GM19099 (cell line): ENCODE measurements around the gene ZNF493.
A peak's percentile ranks its signal among the peaks of the same experiment; 100 is the strongest.

ENCODE experiments used
- POLR2A ChIP-seq: IDR thresholded peaks from 3 replicates; pipeline ENCODE4 v1.6.1; 2011; ENCODE audit warnings: low read depth; ENCODE audit not compliant: insufficient read length; ENCODE audit errors: extremely low read depth

Gene ZNF493

GRCh38 chr19:21396893-21397572 is at the start of gene ZNF493:
TSS of gene ZNF493 (plus strand) at chr19:21397133. CDS start at chr19:21397238, 105 bp downstream.
- peak; percentile 78 for TF ChIP-seq POLR2A

GRCh38 chr19:21352830-21353229 is 44.1 kb upstream of the ZNF493 start:
- TF ChIP-seq POLR2A, result no peak

- peak; percentile 80 for TF ChIP-seq POLR2A
Measured at GRCh38 chr19:21358768-21359451, 38.0 kb upstream of the ZNF493 start, which contains the start of gene ZNF738. TSS of gene ZNF738 (plus strand) at chr19:21359000. CDS start at chr19:21359141, 141 bp downstream.

GRCh38 chr19:21362291-21362690 is 34.6 kb upstream of the ZNF493 start:
- no peak for TF ChIP-seq POLR2A

GRCh38 chr19:21383980-21384582 is 12.9 kb upstream of the ZNF493 start:
- no peak for TF ChIP-seq POLR2A

GRCh38 chr19:21396121-21396520 is 812 bp upstream of the ZNF493 start:
- no peak for TF ChIP-seq POLR2A

GRCh38 chr19:21398851-21399250 is 1.9 kb downstream of the ZNF493 start:
- TF ChIP-seq POLR2A, result no peak

- TF ChIP-seq POLR2A, result no peak
Measured at GRCh38 chr19:21402303-21402985, 5.5 kb downstream of the ZNF493 start.

GRCh38 chr19:21410166-21410565 is 13.2 kb downstream of the ZNF493 start:
- TF ChIP-seq POLR2A, result no peak

- TF ChIP-seq POLR2A, result no peak
Measured at GRCh38 chr19:21422244-21422643, 25.3 kb downstream of the ZNF493 start.

GRCh38 chr19:21423057-21424041 is 26.4 kb downstream of the ZNF493 start:
- no peak for TF ChIP-seq POLR2A

GRCh38 chr19:21430675-21431074 is 33.7 kb downstream of the ZNF493 start:
- TF ChIP-seq POLR2A, result no peak

- no peak for TF ChIP-seq POLR2A
Measured at GRCh38 chr19:21432590-21432989, 35.7 kb downstream of the ZNF493 start.

- TF ChIP-seq POLR2A, result no peak
Measured at GRCh38 chr19:21434516-21434915, 37.6 kb downstream of the ZNF493 start.

GRCh38 chr19:21434967-21435544 is 38.1 kb downstream of the ZNF493 start:
- no peak for TF ChIP-seq POLR2A
